CD4-positive, alpha-beta T cell treated with Interleukin-17A for 4 hours (primary cell): Measurements from ENCODE around the gene C13orf46.

ENCODE experiments used
- DNase-seq: peaks from one replicate; pipeline ENCODE4 v3.0.0-alpha.2; 2020; ENCODE audit warnings: mixed read lengths

Gene C13orf46

GRCh38 chr13:113937073-113937472, 36.8 kb downstream of the C13orf46 start:
- no peak for DNase-seq

- no peak for DNase-seq
Observed at GRCh38 chr13:113936166-113936965, 37.5 kb downstream of the C13orf46 start.

- DNase-seq, result no peak
Observed at GRCh38 chr13:113935001-113935844, 38.7 kb downstream of the C13orf46 start.

- no peak for DNase-seq
Observed at GRCh38 chr13:113934576-113934975, 39.3 kb downstream of the C13orf46 start.

- no peak for DNase-seq
Observed at GRCh38 chr13:113933901-113934300, 40.0 kb downstream of the C13orf46 start.

GRCh38 chr13:113931841-113932459, 41.9 kb downstream of the C13orf46 start:
- no peak for DNase-seq

GRCh38 chr13:113930671-113931637, 42.9 kb downstream of the C13orf46 start:
- DNase-seq, result peak; percentile 37

GRCh38 chr13:113929628-113930615, 44.0 kb downstream of the C13orf46 start:
- DNase-seq, result no peak

- DNase-seq, result no peak
Observed at GRCh38 chr13:113928685-113929627, 44.9 kb downstream of the C13orf46 start.

- no peak for DNase-seq
Observed at GRCh38 chr13:113927661-113928581, 46.0 kb downstream of the C13orf46 start.

- DNase-seq, result no peak
Observed at GRCh38 chr13:113926951-113927660, 46.8 kb downstream of the C13orf46 start.

GRCh38 chr13:113926301-113926761, 47.5 kb downstream of the C13orf46 start:
- no peak for DNase-seq

GRCh38 chr13:113924184-113924901, 49.5 kb downstream of the C13orf46 start:
- DNase-seq, result no peak

GRCh38 chr13:113923376-113924063, 50.4 kb downstream of the C13orf46 start:
- DNase-seq, result no peak

GRCh38 chr13:113922412-113923118, 51.3 kb downstream of the C13orf46 start:
- DNase-seq, result no peak

- DNase-seq, result no peak
Observed at GRCh38 chr13:113921763-113922162, 52.1 kb downstream of the C13orf46 start.
